HFFc6 (cell line): ENCODE results near the gene MORC1. TPM values are rescaled to one million over a fixed set of nuclear protein-coding genes. Genes with fewer than 3 reads are reported as not detected.

Experiments
- DNase-seq: peaks from one replicate; pipeline ENCODE4 v3.0.0-alpha.2; 2018
- H3K27ac Mint-ChIP-seq: 2 replicates; pipeline ENCODE4 v1.8.0; 2020; ENCODE audit warnings: mild to moderate bottlenecking, mixed read lengths
- H3K27me3 Mint-ChIP-seq: 2 replicates; pipeline ENCODE4 v1.8.0; 2021; ENCODE audit warnings: mild to moderate bottlenecking, moderate library complexity, mixed read lengths; ENCODE audit not compliant: insufficient read depth
- H3K36me3 Mint-ChIP-seq: 2 replicates; pipeline ENCODE4 v1.8.0; 2021; ENCODE audit warnings: low read depth, mixed read lengths
- H3K4me1 Mint-ChIP-seq: 2 replicates; pipeline ENCODE4 v1.8.0; 2020; ENCODE audit warnings: low read depth, mixed read lengths
- H3K4me3 Mint-ChIP-seq: 2 replicates; pipeline ENCODE4 v1.8.0; 2020; ENCODE audit warnings: mild to moderate bottlenecking, moderate library complexity, mixed read lengths
- H3K9me3 Mint-ChIP-seq: 2 replicates; pipeline ENCODE4 v1.8.0; 2020; ENCODE audit warnings: mild to moderate bottlenecking, mixed read lengths
- total RNA-seq, 6 experiments: library from RNA; stranded (reverse); fragmentation: NEBNext Ultra II Directional; extraction: Animal tissue kit (Norgen Biotek cat#: 25700); gene quantifications; 2 replicates in 1 of 6; 3 replicates in 5 of 6; pipeline ENCODE4 v1.2.3, GENCODE V29; 2021
- TF ChIP-seq, protein P1 (sequence below): fragments of 200-600 bp; sonication (generic); IDR thresholded peaks from 2 replicates; pipeline ENCODE4 v1.5.0; 2021; ENCODE audit warnings: antibody characterized with exemption, mild to moderate bottlenecking

MORC1 gene
- total RNA-seq, 6 experiments from 2014 or later = not detected

DNA sequence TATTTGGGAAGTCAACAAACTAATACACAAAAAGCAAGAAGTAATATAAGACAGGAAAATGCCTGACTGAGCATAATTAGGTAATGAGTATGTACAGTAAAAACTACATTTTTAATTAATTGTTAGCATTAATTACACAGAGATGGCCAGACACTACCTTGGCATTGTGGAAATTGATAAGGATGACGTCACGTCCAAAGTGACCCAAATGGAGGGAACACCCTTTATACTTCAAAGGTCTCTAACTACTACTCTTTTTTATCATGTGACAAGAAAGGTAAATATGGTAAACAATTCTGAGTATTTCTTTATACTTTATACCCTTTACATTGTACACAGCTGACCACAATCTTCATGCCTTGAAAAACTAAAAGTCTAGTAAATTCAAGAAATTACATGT is 141.9 kb downstream of the MORC1 start:
- TF ChIP-seq, protein P1, sequence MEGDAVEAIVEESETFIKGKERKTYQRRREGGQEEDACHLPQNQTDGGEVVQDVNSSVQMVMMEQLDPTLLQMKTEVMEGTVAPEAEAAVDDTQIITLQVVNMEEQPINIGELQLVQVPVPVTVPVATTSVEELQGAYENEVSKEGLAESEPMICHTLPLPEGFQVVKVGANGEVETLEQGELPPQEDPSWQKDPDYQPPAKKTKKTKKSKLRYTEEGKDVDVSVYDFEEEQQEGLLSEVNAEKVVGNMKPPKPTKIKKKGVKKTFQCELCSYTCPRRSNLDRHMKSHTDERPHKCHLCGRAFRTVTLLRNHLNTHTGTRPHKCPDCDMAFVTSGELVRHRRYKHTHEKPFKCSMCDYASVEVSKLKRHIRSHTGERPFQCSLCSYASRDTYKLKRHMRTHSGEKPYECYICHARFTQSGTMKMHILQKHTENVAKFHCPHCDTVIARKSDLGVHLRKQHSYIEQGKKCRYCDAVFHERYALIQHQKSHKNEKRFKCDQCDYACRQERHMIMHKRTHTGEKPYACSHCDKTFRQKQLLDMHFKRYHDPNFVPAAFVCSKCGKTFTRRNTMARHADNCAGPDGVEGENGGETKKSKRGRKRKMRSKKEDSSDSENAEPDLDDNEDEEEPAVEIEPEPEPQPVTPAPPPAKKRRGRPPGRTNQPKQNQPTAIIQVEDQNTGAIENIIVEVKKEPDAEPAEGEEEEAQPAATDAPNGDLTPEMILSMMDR = no peak
- Mint-ChIP-seq H3K36me3 (peaks cover 4% of the 10 kb centered on the region; the same call in 1 of the 2 replicates), H3K4me1 (no peaks in the 10 kb centered on the region), H3K4me3 (no peak overlapping the region), H3K27me3 (no peaks in the 10 kb centered on the region), H3K9me3 (peaks cover 13% of the 10 kb centered on the region), H3K27ac (no peak overlapping the region)
- no peak for DNase-seq

DNA sequence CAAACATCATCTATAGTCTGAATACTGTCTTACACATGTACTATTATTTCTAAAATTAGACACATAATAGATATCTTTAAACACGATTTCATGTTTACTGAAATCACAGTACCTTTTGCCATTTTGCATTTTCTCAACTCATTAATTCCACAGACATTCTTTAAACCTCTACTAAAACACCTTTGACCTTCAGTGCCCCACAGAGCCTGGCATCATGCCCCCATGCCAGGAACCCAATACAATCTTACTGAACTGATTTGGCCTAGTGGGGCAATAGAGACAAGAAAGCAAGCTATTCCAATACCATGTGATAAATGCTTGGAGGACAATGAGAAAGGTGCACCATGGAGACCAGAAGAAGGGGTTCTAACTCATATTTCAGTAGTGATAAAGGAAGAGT is 144.9 kb downstream of the MORC1 start:
- no peak for DNase-seq
- Mint-ChIP-seq H3K4me1 (no peaks in the 10 kb centered on the region), H3K27ac (no peak overlapping the region), H3K36me3 (peaks cover 4% of the 10 kb centered on the region; the same call in 1 of the 2 replicates), H3K9me3 (peaks cover 4% of the 10 kb centered on the region; the same call in 1 of the 2 replicates), H3K27me3 (no peaks in the 10 kb centered on the region), H3K4me3 (no peak overlapping the region)
- TF ChIP-seq, protein P1 = no peak

DNA sequence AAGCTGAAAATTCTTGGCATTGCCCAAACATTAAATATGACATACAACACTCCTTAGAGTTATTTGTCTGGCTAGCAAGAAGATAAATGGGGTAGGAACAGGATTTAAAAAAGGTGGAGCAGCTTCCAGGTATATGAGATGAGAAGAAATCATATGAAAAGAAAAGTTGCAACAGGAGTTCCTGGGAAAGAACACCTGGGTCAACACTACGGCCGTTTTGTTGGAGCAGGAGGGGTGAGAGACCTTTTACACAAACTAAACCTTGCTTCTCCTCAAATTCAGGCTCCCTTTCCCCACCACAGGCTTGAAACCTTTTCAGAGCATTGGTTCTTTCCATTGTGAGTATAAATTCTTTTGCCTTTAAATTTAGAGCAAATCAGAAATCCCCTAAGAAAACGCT is 145.5 kb downstream of the MORC1 start:
- Mint-ChIP-seq H3K27ac (no peak overlapping the region), H3K9me3 (peaks cover 7% of the 10 kb centered on the region; the same call in 1 of the 2 replicates), H3K4me1 (no peaks in the 10 kb centered on the region), H3K36me3 (peaks cover 4% of the 10 kb centered on the region; the same call in 1 of the 2 replicates), H3K27me3 (no peaks in the 10 kb centered on the region), H3K4me3 (no peak overlapping the region)
- no peak for DNase-seq
- TF ChIP-seq, protein P1 = no peak

DNA sequence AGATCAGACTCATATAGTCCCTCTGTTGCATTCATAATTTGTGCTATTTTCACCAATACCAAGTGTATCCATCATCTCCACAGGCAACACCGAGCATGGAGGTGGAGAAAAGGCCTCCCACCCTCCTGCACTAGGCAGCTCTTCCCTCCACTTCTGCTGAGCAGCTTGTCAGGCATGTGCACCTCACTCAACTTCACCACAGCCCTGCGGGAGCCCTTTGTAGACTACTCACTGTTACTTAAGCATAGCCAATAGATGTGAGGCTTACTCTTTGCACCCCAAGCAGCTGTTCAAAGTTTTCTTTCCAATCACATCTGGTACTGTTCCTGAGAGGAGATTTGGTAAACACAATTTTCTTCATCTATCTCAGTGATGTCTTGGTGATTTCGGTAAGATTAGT is 147.4 kb downstream of the MORC1 start:
- H3K27ac Mint-ChIP-seq = no peak overlapping the region
- no peaks in the 10 kb centered on the region for H3K27me3 Mint-ChIP-seq

DNA sequence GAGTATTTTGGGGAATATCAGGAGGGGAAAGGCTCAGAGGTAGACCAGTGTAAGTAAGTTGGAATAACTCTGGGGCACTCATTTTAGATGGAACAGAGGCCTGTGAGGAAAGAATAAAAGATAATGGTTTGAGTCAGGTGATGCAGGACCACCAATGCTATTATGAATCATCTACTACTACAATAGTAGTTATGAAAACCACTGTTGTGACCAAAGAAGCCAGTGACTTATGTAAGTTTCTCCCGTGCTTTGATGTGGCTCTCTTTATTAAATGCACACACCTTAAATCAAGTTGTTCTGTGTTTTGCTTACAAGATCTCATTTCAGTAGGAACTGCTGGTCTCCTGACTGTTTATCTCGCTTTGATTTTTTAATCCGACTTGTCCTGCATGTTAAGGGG is 151.2 kb downstream of the MORC1 start:
- Mint-ChIP-seq H3K36me3 (no peaks in the 10 kb centered on the region), H3K4me3 (no peak overlapping the region), H3K27ac (no peak overlapping the region), H3K4me1 (no peaks in the 10 kb centered on the region), H3K27me3 (no peaks in the 10 kb centered on the region; the same call in 1 of the 2 replicates), H3K9me3 (peaks cover 8% of the 10 kb centered on the region; the same call in 1 of the 2 replicates)
- DNase-seq = no peak
- TF ChIP-seq, protein P1 = no peak

More for the DNA sequence above, 147.4 kb downstream of the MORC1 start:
- peaks cover 8% of the 10 kb centered on the region; the same call in 1 of the 2 replicates for H3K9me3 Mint-ChIP-seq
- no peaks in the 10 kb centered on the region for H3K4me1 Mint-ChIP-seq
- TF ChIP-seq, protein P1 = no peak
- DNase-seq = no peak
- H3K4me3 Mint-ChIP-seq = no peak overlapping the region
- peaks cover 4% of the 10 kb centered on the region; the same call in 1 of the 2 replicates for H3K36me3 Mint-ChIP-seq
